GM19035 (cell line): Measurements from ENCODE around the gene ERMARD.

Source experiments
- ATAC-seq: cut with Tn5 transposase; IDR thresholded peaks from one replicate; pipeline ENCODE4 v1.9.1; 2021; ENCODE audit not compliant: unreplicated experiment

Gene ERMARD

DNA sequence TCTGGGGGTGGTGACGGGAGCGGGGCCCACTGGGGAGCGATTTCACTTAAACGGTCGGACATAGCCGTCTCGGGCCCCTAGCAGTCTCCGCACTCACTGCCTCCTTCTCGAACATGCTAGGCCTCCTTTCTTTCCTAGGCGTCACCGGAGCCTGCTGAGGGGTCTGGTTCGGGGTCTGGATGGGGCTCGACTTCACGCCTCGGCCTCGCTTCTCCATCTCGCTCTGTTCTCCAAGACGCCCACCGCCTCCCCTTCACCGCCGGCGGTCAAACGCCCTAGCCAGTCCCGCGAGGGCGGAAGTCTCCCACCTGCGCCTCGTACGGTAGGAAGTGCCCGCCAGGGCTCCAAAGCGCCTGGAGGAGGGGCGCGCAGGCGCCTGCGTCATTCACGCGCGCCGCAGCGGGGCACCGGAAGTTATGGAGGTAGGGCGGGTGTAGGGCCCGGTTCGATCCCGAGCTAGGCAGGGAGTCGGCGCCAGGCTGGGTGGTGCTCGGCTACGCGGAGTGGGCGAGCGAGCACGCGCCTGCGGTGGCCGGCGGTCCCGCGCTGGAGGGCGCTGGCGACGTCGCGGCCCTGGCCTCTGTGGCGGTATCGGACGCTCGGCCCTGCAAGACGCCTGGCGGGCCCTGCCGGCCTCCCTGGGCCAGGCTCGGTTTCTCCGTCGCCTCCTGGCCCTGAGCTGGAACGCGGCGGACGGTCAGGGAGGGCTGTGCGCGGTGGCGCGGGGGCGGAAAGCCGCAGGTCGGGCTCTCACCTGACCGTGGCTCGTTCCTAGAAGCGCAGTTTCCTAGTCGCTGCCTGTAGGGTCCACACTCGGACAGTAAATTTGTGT lies at the start of gene ERMARD, which contains the start of gene DYNLT2:
TSS of gene ERMARD (plus strand) at position 381 of the 832 bp plus-strand sequence. CDS start at position 417, 36 bp downstream.
TSS of gene DYNLT2 (minus strand) at position 331 of the 832 bp plus-strand sequence. CDS start at position 217, 114 bp downstream.
- peak; percentile 90 for ATAC-seq

DNA sequence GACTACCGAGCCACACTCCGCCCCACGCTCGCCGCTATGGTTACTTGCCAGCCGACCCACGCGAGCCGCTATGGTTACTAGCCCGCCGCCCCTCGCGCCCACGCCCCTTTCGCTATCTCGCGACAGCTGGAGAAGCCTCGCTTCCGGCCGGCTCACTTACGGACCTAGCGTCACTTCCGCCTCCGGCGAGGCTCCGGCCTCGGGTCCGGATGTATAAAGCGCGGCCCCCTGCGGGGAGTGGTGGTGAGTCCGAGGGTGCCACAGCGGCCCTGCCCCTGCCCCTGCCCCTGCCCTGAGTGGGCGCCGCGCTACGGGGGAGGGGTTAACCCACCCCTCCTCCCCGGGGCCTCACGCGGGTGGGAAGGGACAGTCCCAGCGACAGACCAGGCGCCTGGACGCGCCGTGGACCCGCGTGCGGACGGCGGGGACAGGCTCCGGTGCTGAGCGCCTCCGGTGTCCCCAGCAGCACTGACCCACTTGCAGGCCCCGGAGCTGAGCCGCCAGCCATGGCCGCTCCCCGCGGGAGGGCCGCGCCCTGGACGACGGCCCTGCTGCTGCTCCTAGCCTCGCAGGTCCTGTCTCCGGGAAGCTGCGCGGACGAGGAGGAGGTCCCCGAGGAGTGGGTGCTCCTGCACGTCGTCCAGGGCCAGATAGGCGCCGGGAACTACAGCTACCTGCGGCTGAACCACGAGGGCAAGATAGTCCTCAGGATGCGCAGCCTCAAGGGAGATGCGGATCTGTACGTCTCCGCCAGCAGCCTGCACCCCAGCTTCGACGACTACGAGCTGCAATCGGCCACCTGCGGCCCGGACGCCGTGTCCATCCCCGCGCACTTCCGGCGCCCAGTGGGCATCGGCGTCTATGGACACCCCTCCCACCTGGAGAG lies 49.2 kb upstream of the ERMARD start, which contains the start of the genes C6orf120 and WDR27:
TSS of gene C6orf120 (plus strand) at position 173 of the 886 bp plus-strand sequence. CDS start at position 507, 334 bp downstream.
TSS of gene WDR27 (minus strand) at position 76 of the 886 bp plus-strand sequence. CDS start 13,024 bp downstream, outside the sequence.
- ATAC-seq: peak; percentile 96

DNA sequence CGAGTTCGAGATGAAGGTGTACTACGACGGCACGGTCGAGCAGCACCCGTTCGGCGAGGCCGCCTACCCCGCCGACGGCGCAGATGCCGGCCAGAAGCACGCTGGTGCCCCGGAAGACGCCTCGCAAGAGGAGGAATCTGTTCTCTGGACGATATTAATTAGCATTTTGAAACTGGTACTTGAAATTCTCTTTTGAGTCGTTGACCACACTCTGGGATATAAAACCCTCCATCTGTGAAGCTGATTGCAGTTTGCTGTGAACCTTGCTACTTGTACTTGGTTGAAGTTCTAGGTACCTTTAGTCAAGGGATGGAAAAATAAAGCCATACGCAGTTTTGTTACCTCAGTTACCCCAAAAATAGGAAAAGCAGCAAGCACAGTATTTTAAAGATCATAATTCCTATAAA lies 48.6 kb upstream of the ERMARD start:
- peak; percentile 18 for ATAC-seq

DNA sequence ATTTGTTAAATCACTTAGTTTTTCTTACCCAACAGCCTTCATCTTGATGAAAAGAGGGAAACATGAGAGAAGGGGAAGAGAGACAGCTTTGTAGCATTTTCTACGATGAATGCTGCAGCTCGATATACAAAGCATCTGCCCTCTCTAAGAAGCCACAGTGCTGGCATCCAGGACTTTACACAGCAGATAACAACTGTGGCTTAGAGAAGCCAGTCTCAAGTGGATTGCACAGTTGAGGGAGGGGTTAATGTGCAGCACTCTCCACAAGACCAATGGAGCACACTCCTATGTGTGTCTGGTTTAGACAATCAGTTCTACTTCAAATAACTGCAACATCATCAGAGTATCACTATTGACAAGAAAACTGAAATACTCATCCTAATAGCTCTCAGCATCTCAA lies 43.6 kb upstream of the ERMARD start:
- no peak for ATAC-seq

DNA sequence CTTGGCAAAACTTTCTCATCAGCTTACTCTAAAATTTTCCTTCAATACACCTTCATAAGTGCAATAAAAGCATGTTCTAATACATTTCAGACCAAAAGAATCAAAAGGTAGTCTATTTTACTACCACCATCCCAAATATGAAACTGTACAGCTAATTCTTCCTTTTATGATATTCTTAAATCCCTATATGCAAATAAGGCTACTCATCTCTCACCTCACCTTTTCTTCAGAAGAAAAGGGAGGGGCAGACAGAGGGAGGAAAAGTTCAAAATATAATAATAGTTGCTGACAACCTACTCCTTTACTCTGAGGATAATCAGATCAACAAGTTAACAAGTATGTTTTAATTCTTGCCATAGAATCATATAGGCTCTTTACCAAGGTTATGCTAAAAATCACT lies 42.1 kb upstream of the ERMARD start:
- peak; percentile 43 for ATAC-seq

DNA sequence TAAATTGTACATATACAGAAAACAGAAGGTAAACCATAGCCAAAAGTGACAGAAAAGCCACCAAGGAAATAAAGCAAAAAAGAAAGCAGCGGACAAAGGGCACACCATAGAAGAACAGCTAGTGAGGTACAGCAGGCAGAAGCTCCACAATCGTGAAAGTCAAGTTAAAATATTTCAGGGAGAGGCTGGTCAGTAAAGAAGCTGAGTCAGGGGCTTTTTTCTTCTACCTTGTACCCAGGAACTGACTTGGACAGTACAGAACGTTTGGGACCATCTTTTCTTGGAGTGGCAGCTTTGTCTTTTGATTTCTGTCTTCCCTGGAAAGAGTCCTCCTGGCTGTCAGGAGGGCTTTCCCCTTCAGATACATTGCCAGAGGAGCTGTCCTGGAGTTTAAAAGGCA lies 41.4 kb upstream of the ERMARD start:
- no peak for ATAC-seq

DNA sequence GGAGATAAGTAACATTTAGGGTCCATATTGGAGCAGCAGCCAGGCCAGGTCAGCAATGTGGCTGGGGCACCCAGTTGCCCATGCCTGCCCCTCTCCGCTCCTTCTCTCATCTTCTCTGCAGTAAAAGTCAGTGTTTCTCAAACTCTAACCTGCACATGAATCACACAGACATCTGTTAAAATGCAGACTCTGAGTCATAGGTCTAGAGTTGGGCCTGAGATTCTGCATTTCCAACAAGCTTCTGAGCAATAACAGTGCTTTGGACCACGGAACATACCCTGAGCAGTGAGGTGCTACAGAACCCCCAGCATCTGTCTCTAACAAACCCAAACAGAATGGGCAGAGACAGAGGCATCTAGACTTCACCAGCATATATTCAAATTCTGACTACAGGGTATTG lies 37.2 kb upstream of the ERMARD start:
- no peak for ATAC-seq

DNA sequence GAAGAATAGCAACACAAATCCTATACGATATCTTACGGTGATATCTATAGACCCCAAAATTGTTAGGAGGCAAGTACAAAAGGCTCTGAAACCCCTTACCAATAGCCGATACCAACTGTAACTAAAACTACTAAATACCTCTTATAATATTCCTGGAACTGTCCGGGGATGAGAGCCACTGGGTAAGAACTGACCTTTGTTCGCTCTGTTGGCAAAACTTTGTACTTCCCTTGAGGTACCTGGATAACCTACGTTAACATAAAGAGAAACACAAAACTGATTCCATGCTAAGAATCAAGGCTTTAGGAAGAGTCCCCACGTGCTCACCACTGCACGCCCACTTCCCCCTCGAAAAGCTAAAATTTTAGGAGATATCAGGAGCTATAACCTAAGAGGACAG lies 36.8 kb upstream of the ERMARD start:
- ATAC-seq: no peak

DNA sequence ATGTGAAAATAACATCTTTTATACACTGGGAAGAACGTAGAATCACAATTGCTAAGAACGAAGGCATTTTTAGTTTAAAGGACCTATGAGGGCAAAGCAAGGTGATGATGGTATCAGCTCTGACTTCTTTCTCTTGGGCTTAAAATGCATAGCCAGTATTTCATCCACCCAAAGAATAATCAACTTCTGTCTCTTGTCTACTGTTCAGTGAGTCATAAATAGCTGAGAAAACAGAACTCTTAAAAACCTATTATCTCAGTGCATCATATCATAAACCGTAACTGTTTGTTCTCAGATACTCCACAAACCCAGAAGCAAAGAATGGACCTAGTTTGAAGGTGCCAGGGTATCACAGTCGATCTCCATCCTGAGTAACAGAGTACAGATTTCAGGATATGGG lies 32.3 kb upstream of the ERMARD start:
- no peak for ATAC-seq

DNA sequence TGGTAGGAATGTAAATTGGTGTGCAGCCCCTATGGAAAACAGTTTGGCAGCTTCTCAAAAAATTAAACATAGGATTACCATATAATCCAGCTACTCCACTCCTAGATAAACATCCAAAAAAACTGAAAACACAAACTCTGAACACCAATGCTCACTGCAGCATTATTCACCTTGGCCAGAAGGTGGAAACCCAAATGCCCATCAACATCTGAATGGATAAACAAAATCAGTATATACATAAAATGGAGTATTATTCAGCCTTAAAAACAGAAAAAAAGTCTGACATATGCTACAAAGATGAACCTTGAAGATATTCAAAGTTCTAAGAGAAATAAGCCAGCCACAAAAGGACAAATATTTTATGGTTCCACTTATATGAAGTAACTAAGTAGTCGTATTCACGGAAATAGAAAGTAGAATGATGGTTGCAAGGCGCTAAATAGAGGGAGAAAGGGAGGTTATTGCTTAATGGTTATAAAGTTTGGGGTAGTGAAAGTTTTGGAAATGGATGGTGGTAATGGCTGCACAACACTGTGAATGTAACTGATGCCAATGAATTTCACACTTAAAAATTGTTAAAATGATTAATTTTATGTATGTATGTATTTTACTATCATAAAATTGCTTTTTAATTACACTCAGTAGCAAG lies 31.1 kb upstream of the ERMARD start:
- no peak for ATAC-seq

DNA sequence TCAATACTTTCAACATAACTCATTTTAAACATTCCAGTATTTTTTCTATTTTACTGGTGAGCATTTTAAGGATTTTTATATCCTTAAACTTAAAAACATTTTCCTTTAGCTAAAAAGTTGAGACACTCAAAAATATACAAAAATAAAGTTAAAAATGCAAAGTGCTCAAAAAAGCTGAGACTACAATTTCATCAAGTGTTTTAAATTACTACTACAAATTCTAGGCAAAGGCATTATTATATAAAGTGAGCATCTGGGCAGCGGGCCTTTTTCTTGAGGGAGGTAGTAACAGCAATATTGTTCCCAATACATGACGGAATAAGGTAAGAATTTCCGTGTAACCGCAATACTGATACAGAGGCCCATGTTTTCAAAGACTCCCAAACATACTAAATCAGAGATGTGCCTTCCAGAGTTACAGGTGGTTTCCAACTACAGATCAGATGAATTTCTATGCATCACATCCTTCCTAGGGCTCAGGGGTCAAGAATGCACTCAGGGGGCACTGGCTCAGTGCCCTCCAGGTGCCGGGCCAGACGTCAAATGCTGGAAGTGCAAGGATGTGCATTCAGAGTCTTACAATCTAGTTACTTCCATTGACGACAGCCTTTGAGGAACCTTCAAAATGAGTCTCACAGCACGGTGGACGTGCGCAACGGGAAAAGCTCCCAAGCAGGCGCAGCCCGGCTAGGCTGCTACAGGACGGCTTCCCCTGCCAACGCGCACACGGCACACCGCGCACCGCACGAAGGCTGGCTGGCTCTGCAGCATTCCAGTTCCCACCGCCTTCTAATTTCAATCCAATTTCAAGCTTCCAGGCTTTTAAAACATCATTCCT lies 28.8 kb upstream of the ERMARD start:
- peak; percentile 20 for ATAC-seq

DNA sequence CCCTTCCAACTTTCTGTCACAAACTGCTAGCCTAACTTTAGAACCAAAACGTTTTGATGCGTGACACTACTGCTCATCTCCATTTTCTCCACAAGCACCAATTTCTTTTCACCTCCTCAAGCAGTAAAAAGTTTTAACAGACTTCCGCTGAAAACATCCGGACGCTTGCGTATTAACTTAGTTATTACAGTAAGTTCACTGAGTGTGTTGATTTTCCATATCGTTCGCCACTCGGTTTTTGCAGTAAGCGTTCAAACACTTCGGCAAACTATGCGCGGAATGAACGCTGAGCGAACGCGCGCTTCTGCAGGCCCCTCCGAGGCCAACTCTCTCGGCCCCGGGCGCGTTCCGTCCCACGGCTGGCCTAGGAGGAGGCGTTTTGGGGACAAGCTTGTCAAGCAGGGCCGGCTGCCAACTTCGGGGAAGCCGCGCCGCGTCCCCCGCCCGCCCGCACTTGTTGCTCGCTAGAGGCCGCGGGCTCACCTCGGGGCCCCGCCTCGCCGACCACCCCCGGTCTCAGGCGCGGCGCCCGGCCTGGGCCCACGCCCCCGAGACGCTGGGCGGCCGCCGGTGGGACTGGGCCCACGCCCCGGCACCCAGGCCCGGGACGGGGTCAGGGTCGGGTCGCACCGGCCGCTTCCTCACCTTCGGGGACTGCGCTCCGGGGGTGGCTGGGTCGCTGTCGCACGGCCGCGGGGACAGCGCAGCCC lies 28.1 kb upstream of the ERMARD start:
- ATAC-seq: peak; percentile 39

DNA sequence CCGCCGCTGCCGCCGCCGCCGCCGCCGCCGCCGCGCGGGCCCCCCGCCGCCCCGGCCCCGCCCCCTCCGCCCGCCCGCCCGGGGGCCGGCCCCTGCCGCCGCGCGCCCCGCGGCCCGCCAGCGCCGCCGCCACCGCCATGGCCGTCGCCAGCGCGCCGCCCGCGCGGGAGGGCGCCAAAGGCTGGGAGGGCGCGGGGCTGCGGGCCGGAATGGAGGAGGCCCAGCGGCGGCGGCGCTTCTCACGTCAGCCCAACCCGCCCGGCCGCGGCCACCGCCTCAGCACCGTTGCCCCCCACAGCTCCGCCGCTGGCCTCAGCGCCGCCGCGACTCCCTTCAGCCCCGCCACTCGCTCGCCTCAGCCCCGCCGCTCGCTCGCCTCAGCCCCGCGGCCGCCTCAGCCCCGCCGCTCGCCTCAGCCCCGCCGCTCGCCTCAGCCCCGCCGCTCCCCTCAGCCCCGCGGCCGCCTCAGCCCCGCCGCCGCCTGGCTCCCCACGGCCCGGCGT lies 27.4 kb upstream of the ERMARD start:
- peak; percentile 43 for ATAC-seq

DNA sequence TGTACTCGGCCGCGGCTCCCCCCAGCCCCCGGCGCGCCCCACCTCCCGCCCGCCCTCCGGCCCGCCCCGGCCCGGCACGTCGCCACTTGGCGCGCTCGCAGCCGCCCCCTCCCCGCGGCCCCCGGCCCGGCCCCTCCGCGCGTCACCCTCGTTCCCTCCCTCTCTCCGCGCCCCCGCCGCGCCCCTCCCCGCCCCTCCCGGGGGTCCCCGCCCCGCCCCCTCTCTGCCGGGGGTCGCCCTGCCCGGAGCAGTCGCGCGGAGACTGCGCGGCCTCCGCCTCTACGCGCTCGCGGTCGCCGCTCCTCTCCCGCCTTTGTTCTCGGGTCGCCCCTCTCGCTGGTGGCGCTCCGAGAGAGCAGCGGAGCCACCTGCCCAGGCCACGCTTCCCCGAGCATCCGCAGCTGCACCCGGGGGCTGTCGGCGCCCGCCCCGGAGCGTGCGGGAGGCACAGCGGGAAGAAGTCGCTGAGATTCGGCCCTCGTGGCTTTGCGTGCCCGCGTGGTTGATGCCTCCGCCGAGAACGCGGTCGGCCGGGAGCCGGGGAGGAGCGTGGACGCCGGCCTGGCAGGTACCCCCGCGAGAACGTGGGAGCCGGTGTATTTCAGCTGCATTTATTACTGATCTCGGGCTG lies 26.8 kb upstream of the ERMARD start, which contains the start of gene PHF10:
TSS of gene PHF10 (minus strand) at position 7 of the 631 bp plus-strand sequence. CDS start 569 bp downstream, outside the sequence.
- ATAC-seq: peak; percentile 50

DNA sequence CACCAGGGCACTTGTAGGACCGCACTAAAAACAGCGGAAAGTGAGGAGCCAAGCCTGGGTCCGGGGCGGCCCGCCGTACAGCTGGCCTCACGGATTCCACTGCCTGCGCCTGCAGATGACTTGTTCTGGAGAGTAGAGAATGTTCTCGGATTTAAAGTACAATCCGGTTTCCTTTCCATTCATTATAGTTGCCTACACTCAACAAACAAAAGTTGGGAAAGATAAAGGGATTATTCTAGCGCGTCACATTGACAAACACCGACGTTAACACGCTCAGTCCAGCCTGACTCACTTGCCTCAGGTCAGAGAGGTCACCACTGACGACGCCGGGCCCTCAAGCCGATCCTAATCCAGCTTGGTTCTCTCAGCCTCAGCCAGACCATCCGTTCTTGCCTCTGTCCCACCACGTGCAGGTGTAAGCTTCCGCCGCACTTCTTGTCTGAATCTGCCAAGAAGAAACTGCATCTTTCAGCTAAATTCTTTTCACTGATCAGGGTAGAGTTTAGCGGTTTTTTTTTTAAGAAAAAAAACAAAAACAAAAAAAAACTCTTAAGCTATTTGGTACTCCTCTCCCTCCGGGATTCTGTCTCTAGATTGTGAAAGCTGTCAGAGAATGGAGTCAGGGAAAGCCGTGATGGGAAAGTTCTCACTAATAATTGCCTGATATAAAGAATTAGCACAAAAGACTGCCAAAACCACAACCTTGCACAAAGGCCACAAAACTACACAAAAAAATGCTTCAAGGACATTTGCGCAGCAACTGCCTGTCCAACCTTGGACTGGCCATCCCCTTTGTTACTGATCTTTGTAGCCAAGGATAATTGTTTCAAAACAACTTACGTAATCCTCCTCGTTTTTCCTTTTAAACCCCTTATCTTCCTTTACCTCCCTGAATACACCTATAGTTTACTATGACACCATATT lies 26.0 kb upstream of the ERMARD start:
- no peak for ATAC-seq

DNA sequence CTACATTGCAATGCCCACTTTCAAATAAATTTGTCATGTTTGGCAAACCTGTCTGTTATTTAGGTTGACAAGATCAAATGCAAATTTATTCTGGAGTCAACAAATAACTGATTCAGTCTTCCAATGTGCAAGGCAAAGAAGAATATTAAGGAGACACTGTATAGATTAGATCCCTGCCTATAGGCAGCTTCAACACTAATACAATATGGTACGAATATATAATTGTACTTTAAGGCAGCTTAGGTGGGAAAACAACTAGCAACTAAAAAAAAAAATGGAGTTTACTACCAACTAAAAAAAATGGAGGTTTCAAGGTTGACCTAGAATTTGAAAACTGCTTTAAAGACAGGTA lies 25.4 kb upstream of the ERMARD start:
- no peak for ATAC-seq

DNA sequence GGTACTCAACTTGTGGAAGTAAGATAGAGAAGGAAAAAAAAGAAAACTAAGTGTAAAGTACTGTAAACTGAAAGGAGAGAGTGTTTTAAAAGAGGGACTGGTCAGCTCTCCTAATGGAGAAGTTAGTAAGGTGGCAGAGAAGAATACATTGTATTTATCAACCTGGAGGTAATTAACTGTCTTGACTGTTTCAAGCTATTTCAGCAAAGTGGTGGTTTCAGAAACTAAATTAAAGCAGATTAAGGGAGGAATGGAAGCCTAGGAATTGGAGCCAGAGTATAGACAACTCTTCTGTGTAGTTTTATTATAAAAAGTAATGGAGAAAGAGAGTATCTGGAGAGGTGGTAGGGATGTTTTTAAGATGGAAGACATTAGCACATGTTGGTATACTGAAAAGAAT lies 24.5 kb upstream of the ERMARD start:
- ATAC-seq: no peak

DNA sequence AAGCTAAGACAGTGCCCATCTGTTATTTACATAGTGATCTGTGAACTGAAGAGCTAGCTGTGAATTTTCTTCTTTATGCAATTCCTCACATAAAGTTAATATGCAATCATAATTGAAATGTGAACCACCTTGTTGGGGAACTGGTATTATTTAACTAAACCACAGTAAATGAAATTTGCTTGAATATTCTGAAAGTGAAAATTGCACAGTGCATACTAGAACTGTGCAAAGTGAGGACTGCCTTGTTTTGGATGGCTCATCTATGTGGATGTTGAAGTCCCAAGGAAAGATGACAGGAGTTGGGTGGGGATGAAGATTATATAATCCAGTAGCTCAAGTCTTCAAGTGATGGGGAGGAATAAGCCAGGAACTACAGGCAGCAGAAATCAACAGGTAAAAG lies 21.5 kb upstream of the ERMARD start:
- ATAC-seq: no peak
